Activated T-helper 17 cell treated with anti-CD3 and anti-CD28 coated beads, Interleukin-2, amount 50 U/mL, for 72 hours (primary cell): ENCODE data around the gene DNAI2. TPM values are rescaled to one million over a fixed set of nuclear protein-coding genes. Genes with fewer than 3 reads are reported as not detected.

Experiments
- ATAC-seq: fragments of 150-1000 bp; cut with Tn5 transposase; replicated peaks from 2 replicates; pipeline ENCODE4 v1.10.0; 2021; ENCODE audit warnings: mild to moderate bottlenecking, moderate library complexity
- H3K27ac Mint-ChIP-seq: one replicate; pipeline ENCODE4 v1.8.0; 2022; ENCODE audit warnings: mixed read lengths
- H3K27me3 Mint-ChIP-seq: one replicate; pipeline ENCODE4 v1.8.0; 2022; ENCODE audit warnings: mixed read lengths
- H3K36me3 Mint-ChIP-seq: one replicate; pipeline ENCODE4 v1.8.0; 2022; ENCODE audit warnings: low read depth, mild to moderate bottlenecking, mixed read lengths
- H3K4me1 Mint-ChIP-seq: one replicate; pipeline ENCODE4 v1.8.0; 2022; ENCODE audit warnings: mixed read lengths
- H3K4me3 Mint-ChIP-seq: one replicate; pipeline ENCODE4 v1.8.0; 2022; ENCODE audit warnings: mild to moderate bottlenecking, mixed read lengths
- H3K9me3 Mint-ChIP-seq: one replicate; pipeline ENCODE4 v1.8.0; 2022; ENCODE audit warnings: mixed read lengths
- total RNA-seq, 2 donors: library from RNA; stranded (reverse); gene quantifications; one replicate each; pipeline ENCODE4 v1.2.3, GENCODE V29; 2022

The DNAI2 gene
- total RNA-seq, 2 donors from 2014 or later = 0.19 to 1.6 TPM

GRCh38 chr17:74295625-74296547 lies 21.9 kb downstream of the DNAI2 start:
- H3K27me3 Mint-ChIP-seq = no peaks in the 10 kb centered on the region
- H3K36me3 Mint-ChIP-seq = no peaks in the 10 kb centered on the region
- peak overlapping the region; percentile 69 for H3K4me3 Mint-ChIP-seq
- ATAC-seq = no peak
- H3K27ac Mint-ChIP-seq = peak overlapping the region; percentile 91
- H3K9me3 Mint-ChIP-seq = no peaks in the 10 kb centered on the region
- peaks cover 12% of the 10 kb centered on the region for H3K4me1 Mint-ChIP-seq

DNA sequence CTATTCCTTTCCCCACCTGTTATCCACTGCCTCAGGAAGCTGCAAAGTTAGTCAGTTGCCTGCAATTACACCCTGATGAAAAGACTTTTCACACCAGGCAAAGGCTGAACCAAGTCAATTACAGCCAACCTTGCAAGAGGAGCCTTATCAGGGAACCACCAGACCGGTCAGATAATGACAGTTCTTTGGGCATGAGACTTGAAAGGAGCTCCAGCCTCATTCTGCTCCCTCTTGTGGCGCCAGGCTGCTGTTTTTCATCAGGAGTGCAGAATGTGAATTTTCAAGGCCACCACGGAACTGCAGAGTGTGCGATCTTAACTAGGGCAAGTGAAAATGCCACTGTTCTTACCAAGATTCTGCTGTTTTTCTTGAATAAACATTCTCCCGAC lies 22.5 kb downstream of the DNAI2 start:
- Mint-ChIP-seq H3K27ac (peak overlapping the region; percentile 91), H3K36me3 (no peaks in the 10 kb centered on the region), H3K27me3 (no peaks in the 10 kb centered on the region), H3K4me3 (peak overlapping the region; percentile 69), H3K4me1 (peaks cover 16% of the 10 kb centered on the region), H3K9me3 (no peaks in the 10 kb centered on the region)
- ATAC-seq = peak; percentile 42

DNA sequence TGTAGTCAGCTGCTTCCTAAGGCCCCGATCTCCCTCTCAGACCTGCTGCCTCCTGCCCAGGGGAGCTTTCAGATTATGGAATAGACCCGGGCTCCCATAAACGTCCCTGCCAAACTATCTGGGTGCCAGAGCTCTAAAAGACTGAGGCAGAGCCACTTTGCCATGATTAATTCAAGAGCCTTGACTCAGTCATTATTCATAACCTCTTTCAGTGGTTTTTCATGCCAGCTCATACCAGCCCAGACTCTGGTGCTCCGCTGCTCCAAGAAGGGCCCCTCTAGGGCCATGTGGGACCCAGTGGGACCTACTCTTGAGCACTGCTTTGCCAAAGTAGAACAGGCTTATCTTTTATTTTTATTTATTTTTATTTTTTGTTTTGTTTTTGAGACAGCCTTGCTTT lies 23.9 kb downstream of the DNAI2 start:
- peaks cover 16% of the 10 kb centered on the region for H3K4me1 Mint-ChIP-seq
- no peaks in the 10 kb centered on the region for H3K9me3 Mint-ChIP-seq
- H3K27ac Mint-ChIP-seq = peak overlapping the region; percentile 91
- H3K36me3 Mint-ChIP-seq = no peaks in the 10 kb centered on the region
- ATAC-seq = peak; percentile 99
- H3K27me3 Mint-ChIP-seq = no peaks in the 10 kb centered on the region
- H3K4me3 Mint-ChIP-seq = peak overlapping the region; percentile 69

- Mint-ChIP-seq H3K4me1 (peaks cover 16% of the 10 kb centered on the region), H3K27me3 (no peaks in the 10 kb centered on the region), H3K9me3 (no peaks in the 10 kb centered on the region), H3K36me3 (no peaks in the 10 kb centered on the region), H3K27ac (peak overlapping the region; percentile 68), H3K4me3 (no peak overlapping the region)
- ATAC-seq = no peak
Observed at GRCh38 chr17:74298778-74299177, 24.7 kb downstream of the DNAI2 start.

DNA sequence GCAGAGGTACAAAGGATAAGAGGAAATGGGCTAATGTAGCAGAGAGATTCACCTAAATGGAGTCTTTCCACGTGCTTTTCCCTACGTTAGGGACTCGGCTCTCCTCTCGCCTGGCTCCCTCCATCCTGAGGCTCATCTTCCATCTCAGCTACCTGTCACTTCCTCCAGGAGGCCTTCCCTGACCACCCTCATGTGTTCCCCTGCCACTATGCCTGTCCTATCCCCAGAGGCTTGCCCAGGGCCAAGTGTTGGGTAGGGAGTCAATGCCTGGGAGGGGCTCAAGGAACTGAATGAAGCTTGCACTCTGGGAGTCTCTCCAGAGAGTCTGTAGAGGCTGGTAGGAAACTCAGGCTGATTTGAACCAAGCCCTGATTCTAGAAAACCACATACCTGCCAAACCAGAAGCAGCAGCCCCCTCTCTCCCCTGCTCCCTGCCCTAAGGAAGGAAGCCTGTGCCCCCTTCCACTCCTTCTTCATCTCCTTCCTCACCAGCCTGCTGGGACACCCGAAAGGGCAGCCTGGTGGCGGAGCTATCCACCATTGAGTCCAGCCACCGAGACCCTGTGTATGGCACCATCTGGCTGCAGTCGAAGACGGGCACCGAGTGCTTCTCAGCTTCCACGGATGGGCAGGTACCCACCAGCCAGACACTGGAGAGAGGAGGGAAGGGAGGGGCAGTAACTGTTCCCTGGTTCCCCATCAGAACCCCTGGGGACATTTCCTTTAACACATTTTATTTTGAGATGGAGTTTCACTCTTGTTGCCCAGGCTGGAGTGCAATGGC lies 25.4 kb downstream of the DNAI2 start:
- Mint-ChIP-seq H3K27me3 (no peaks in the 10 kb centered on the region), H3K4me3 (no peak overlapping the region), H3K36me3 (no peaks in the 10 kb centered on the region), H3K27ac (peak overlapping the region; percentile 68), H3K4me1 (peaks cover 16% of the 10 kb centered on the region), H3K9me3 (no peaks in the 10 kb centered on the region)
- ATAC-seq = no peak

- Mint-ChIP-seq H3K27me3 (no peaks in the 10 kb centered on the region), H3K36me3 (no peaks in the 10 kb centered on the region), H3K27ac (no peak overlapping the region), H3K4me1 (peaks cover 10% of the 10 kb centered on the region), H3K4me3 (no peak overlapping the region), H3K9me3 (no peaks in the 10 kb centered on the region)
- ATAC-seq = no peak
Observed at GRCh38 chr17:74303305-74303704, 29.3 kb downstream of the DNAI2 start.

- Mint-ChIP-seq H3K27me3 (no peaks in the 10 kb centered on the region), H3K4me1 (peaks cover 10% of the 10 kb centered on the region), H3K36me3 (no peaks in the 10 kb centered on the region), H3K9me3 (no peaks in the 10 kb centered on the region), H3K27ac (no peak overlapping the region), H3K4me3 (no peak overlapping the region)
- no peak for ATAC-seq
Observed at GRCh38 chr17:74304184-74304583, 30.1 kb downstream of the DNAI2 start.

GRCh38 chr17:74305865-74306654 lies 32.0 kb downstream of the DNAI2 start:
- Mint-ChIP-seq H3K4me3 (no peak overlapping the region), H3K36me3 (no peaks in the 10 kb centered on the region), H3K9me3 (no peaks in the 10 kb centered on the region), H3K4me1 (peaks cover 10% of the 10 kb centered on the region), H3K27ac (no peak overlapping the region), H3K27me3 (no peaks in the 10 kb centered on the region)
- ATAC-seq = peak; percentile 53

GRCh38 chr17:74307984-74308773 lies 34.1 kb downstream of the DNAI2 start:
- Mint-ChIP-seq H3K27ac (no peak overlapping the region), H3K27me3 (no peaks in the 10 kb centered on the region), H3K4me1 (peaks cover 6% of the 10 kb centered on the region), H3K9me3 (no peaks in the 10 kb centered on the region), H3K36me3 (no peaks in the 10 kb centered on the region), H3K4me3 (no peak overlapping the region)
- no peak for ATAC-seq

DNA sequence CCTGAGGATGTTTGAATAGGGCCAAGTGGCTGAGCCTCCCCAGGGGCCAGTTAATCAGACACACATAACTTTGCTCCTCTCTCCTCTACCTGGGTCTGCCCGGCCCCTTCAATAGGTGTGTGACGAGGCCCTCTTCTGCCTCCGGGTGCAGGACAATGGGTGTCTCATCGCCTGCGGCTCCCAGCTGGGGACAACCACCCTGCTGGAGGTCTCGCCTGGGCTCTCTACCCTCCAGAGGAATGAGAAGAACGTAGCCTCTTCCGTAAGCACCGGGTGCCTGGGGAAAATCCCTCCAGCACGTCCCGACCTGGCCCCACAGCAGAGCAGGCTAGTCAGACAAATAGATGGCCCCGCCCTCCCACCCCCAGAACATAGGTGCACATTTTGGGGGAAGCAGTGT lies 35.9 kb downstream of the DNAI2 start:
- no peaks in the 10 kb centered on the region for H3K9me3 Mint-ChIP-seq
- no peaks in the 10 kb centered on the region for H3K36me3 Mint-ChIP-seq
- H3K27me3 Mint-ChIP-seq = no peaks in the 10 kb centered on the region
- ATAC-seq = no peak
- H3K4me3 Mint-ChIP-seq = no peak overlapping the region
- H3K4me1 Mint-ChIP-seq = peaks cover 6% of the 10 kb centered on the region
- H3K27ac Mint-ChIP-seq = no peak overlapping the region

DNA sequence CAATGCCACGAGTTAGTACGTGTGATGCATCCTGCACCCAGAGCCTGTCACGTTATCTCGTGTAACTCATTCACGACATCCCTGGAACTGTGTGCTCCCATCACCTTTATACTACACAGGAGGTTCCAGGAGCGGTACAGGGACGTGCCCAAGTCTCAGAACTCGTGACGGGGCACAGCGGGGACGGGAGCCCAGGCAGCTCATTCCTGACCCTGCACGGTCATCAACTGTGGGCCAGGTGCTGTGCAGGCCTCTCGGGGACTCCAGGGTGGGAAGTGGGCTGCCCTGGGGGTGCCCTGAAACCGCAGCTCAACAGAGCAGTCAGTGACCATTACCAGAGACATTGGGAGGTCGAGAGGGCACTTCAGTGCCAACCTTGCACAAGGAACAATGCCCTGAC lies 40.8 kb downstream of the DNAI2 start:
- Mint-ChIP-seq H3K27me3 (no peaks in the 10 kb centered on the region), H3K36me3 (no peaks in the 10 kb centered on the region), H3K27ac (no peak overlapping the region), H3K4me1 (no peaks in the 10 kb centered on the region), H3K9me3 (no peaks in the 10 kb centered on the region), H3K4me3 (no peak overlapping the region)
- ATAC-seq = no peak

- no peak overlapping the region for H3K4me3 Mint-ChIP-seq
- H3K4me1 Mint-ChIP-seq = no peaks in the 10 kb centered on the region
- H3K9me3 Mint-ChIP-seq = no peaks in the 10 kb centered on the region
- ATAC-seq = no peak
- H3K27me3 Mint-ChIP-seq = no peaks in the 10 kb centered on the region
- no peak overlapping the region for H3K27ac Mint-ChIP-seq
- H3K36me3 Mint-ChIP-seq = no peaks in the 10 kb centered on the region
Observed at GRCh38 chr17:74316220-74316619, 42.2 kb downstream of the DNAI2 start.

GRCh38 chr17:74317071-74317470 lies 43.0 kb downstream of the DNAI2 start:
- no peaks in the 10 kb centered on the region for H3K9me3 Mint-ChIP-seq
- no peaks in the 10 kb centered on the region for H3K27me3 Mint-ChIP-seq
- no peaks in the 10 kb centered on the region for H3K36me3 Mint-ChIP-seq
- no peak for ATAC-seq
- no peaks in the 10 kb centered on the region for H3K4me1 Mint-ChIP-seq
- H3K27ac Mint-ChIP-seq = no peak overlapping the region
- H3K4me3 Mint-ChIP-seq = no peak overlapping the region

GRCh38 chr17:74318391-74318790 lies 44.4 kb downstream of the DNAI2 start:
- no peak overlapping the region for H3K27ac Mint-ChIP-seq
- H3K4me1 Mint-ChIP-seq = no peaks in the 10 kb centered on the region
- no peaks in the 10 kb centered on the region for H3K27me3 Mint-ChIP-seq
- H3K36me3 Mint-ChIP-seq = no peaks in the 10 kb centered on the region
- H3K4me3 Mint-ChIP-seq = no peak overlapping the region
- no peaks in the 10 kb centered on the region for H3K9me3 Mint-ChIP-seq
- no peak for ATAC-seq
